ENCODE measurements around the gene TNFRSF21. TPM values are rescaled to one million over a fixed set of nuclear protein-coding genes. Genes with fewer than 3 reads are reported as not detected.
"Not testable (repeated sequence)": the region's sequence is repeated elsewhere in the genome, so short reads cannot be mapped to it uniquely, and the experiment has no call there.

Gene TNFRSF21
- total RNA-seq, 1 experiment from 2014 or later: 19.3 TPM

GRCh38 chr6:47336334-47336733, 26.6 kb upstream of the TNFRSF21 start:
- intact Hi-C loops (cut with micrococcal nuclease): no loop called here
- no peak overlapping the region for H3K4me3 Mint-ChIP-seq (ENCODE audit: unreplicated experiment)
- no peak for DNase-seq (ENCODE audit: unreplicated experiment)
- H3K36me3 Mint-ChIP-seq (ENCODE audit: insufficient read depth, unreplicated experiment): no peaks in the 10 kb centered on the region
- BruUV-seq (replicated peaks): no TSS peak
- CTCF ChIA-PET: no interaction called here
- H3K4me1 Mint-ChIP-seq (ENCODE audit: insufficient read depth, unreplicated experiment): no peaks in the 10 kb centered on the region
- H3K9me3 Mint-ChIP-seq (ENCODE audit: unreplicated experiment): no peaks in the 10 kb centered on the region
- POLR2A ChIA-PET: interaction anchor here (0.7 kb wide), 1 partner anchor 466 kb away, joined by 3 read pairs; no protein-coding TSS in a partner anchor
- H3K27me3 Mint-ChIP-seq (ENCODE audit: insufficient read depth, unreplicated experiment): peaks cover 17% of the 10 kb centered on the region
- no peak overlapping the region for H3K27ac Mint-ChIP-seq (ENCODE audit: low read depth, unreplicated experiment)
- TF ChIP-seq CTCF (IDR thresholded peaks at IDR 0.05; ENCODE audit: unreplicated experiment): no peak

- no peaks in the 10 kb centered on the region for H3K36me3 Mint-ChIP-seq (ENCODE audit: insufficient read depth, unreplicated experiment)
- TF ChIP-seq CTCF (IDR thresholded peaks at IDR 0.05; ENCODE audit: unreplicated experiment): no peak
- ChIA-PET CTCF (interaction anchor here (0.6 kb wide), 1 partner anchor 92 kb away, joined by 3 read pairs; no protein-coding TSS in a partner anchor), POLR2A (no interaction called here)
- intact Hi-C loops (cut with micrococcal nuclease): no loop called here
- peaks cover 17% of the 10 kb centered on the region for H3K27me3 Mint-ChIP-seq (ENCODE audit: insufficient read depth, unreplicated experiment)
- no TSS peak for BruUV-seq (replicated peaks)
- H3K4me1 Mint-ChIP-seq (ENCODE audit: insufficient read depth, unreplicated experiment): no peaks in the 10 kb centered on the region
- no peak overlapping the region for H3K4me3 Mint-ChIP-seq (ENCODE audit: unreplicated experiment)
- H3K27ac Mint-ChIP-seq (ENCODE audit: low read depth, unreplicated experiment): no peak overlapping the region
- no peaks in the 10 kb centered on the region for H3K9me3 Mint-ChIP-seq (ENCODE audit: unreplicated experiment)
- no peak for DNase-seq (ENCODE audit: unreplicated experiment)
Observed at GRCh38 chr6:47335466-47335865, 25.8 kb upstream of the TNFRSF21 start.

GRCh38 chr6:47334334-47334733, 24.6 kb upstream of the TNFRSF21 start:
- H3K36me3 Mint-ChIP-seq (ENCODE audit: insufficient read depth, unreplicated experiment): no peaks in the 10 kb centered on the region
- intact Hi-C loops (cut with micrococcal nuclease): no loop called here
- no TSS peak for BruUV-seq (replicated peaks)
- no peaks in the 10 kb centered on the region for H3K4me1 Mint-ChIP-seq (ENCODE audit: insufficient read depth, unreplicated experiment)
- peaks cover 17% of the 10 kb centered on the region for H3K27me3 Mint-ChIP-seq (ENCODE audit: insufficient read depth, unreplicated experiment)
- DNase-seq (ENCODE audit: unreplicated experiment): no peak
- H3K9me3 Mint-ChIP-seq (ENCODE audit: unreplicated experiment): no peaks in the 10 kb centered on the region
- H3K27ac Mint-ChIP-seq (ENCODE audit: low read depth, unreplicated experiment): no peak overlapping the region
- no peak overlapping the region for H3K4me3 Mint-ChIP-seq (ENCODE audit: unreplicated experiment)
- POLR2A ChIA-PET: no interaction called here
- CTCF ChIA-PET: no interaction called here
- no peak for TF ChIP-seq CTCF (IDR thresholded peaks at IDR 0.05; ENCODE audit: unreplicated experiment)

GRCh38 chr6:47328606-47329005, 18.9 kb upstream of the TNFRSF21 start:
- H3K9me3 Mint-ChIP-seq (ENCODE audit: unreplicated experiment); H3K36me3 Mint-ChIP-seq (ENCODE audit: insufficient read depth, unreplicated experiment); H3K27me3 Mint-ChIP-seq (ENCODE audit: insufficient read depth, unreplicated experiment); H3K4me3 Mint-ChIP-seq (ENCODE audit: unreplicated experiment); DNase-seq (ENCODE audit: unreplicated experiment); H3K27ac Mint-ChIP-seq (ENCODE audit: low read depth, unreplicated experiment); BruUV-seq (replicated peaks); intact Hi-C loops (cut with micrococcal nuclease); H3K4me1 Mint-ChIP-seq (ENCODE audit: insufficient read depth, unreplicated experiment): not testable (repeated sequence)
- ChIA-PET CTCF (interaction anchor here (1.1 kb wide), 1 partner anchor 231 kb away, joined by 4 read pairs; no protein-coding TSS in a partner anchor), POLR2A (interaction anchor here (0.6 to 1.5 kb wide), 3 partner anchors 10 to 212 kb away, joined by 3 to 6 read pairs (median 3); no protein-coding TSS in a partner anchor)

GRCh38 chr6:47328139-47328538, 18.4 kb upstream of the TNFRSF21 start:
- intact Hi-C loops (cut with micrococcal nuclease); H3K36me3 Mint-ChIP-seq (ENCODE audit: insufficient read depth, unreplicated experiment); H3K4me1 Mint-ChIP-seq (ENCODE audit: insufficient read depth, unreplicated experiment); BruUV-seq (replicated peaks); H3K4me3 Mint-ChIP-seq (ENCODE audit: unreplicated experiment); H3K27ac Mint-ChIP-seq (ENCODE audit: low read depth, unreplicated experiment); H3K27me3 Mint-ChIP-seq (ENCODE audit: insufficient read depth, unreplicated experiment); H3K9me3 Mint-ChIP-seq (ENCODE audit: unreplicated experiment); DNase-seq (ENCODE audit: unreplicated experiment): not testable (repeated sequence)
- ChIA-PET CTCF (interaction anchor here (1.1 kb wide), 1 partner anchor 231 kb away, joined by 4 read pairs; no protein-coding TSS in a partner anchor), POLR2A (interaction anchor here (1.0 to 1.5 kb wide), 3 partner anchors 10 to 245 kb away, joined by 3 to 6 read pairs (median 3); no protein-coding TSS in a partner anchor)
